GM11168 (cell line): ENCODE measurements around the gene KRTAP12-1.

ENCODE experiments used
- in situ Hi-C: fragments of 300-500 bp; cut with MboI; formaldehyde crosslinking; loops from one replicate; pipeline ENCODE4 v1.12.0; 2022; ENCODE audit warnings: low sequenced_read_pairs; ENCODE audit not compliant: unreplicated experiment

KRTAP12-1 gene

DNA sequence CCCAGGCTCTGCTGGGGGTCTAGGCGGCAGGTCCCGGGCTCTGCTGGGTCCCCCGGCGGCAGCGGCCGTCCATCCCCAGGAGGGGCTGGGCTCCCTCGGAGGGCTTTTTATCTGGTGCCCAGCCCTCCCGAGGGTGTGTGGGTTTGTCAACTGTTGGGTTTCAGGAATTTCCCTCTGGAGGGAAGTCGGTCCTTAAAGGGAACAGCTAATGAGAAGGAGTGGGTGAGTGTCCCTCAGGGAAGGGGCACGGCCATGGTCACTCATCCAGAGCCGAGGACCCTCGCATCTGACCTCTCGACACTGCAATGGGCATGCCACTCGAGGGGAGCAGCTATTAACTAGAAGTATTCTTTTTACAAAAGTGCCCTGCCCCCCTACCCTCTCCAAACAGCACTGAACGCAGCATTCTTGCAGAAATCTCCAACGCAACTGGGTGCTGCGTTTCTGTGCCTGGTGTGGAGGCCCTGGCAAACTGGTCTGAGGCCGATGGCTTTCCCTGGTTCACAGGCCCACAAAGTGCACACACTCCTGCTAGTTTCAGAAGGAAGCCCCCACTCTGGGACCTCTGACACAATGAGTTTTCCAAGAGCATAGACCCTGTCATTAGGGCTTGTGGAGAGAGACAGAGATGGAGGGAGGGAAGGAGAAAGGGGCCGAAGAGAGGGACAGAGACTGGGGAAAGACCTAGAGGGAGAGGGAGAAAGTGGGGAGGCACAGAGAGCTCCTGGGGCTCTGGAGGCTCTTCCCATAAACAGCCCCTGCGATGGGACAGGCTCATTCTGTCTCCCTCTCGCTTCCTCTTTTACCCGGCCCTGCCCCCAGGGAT, 30.5 kb upstream of the KRTAP12-1 start:
- in situ Hi-C loops: no loop called here

DNA sequence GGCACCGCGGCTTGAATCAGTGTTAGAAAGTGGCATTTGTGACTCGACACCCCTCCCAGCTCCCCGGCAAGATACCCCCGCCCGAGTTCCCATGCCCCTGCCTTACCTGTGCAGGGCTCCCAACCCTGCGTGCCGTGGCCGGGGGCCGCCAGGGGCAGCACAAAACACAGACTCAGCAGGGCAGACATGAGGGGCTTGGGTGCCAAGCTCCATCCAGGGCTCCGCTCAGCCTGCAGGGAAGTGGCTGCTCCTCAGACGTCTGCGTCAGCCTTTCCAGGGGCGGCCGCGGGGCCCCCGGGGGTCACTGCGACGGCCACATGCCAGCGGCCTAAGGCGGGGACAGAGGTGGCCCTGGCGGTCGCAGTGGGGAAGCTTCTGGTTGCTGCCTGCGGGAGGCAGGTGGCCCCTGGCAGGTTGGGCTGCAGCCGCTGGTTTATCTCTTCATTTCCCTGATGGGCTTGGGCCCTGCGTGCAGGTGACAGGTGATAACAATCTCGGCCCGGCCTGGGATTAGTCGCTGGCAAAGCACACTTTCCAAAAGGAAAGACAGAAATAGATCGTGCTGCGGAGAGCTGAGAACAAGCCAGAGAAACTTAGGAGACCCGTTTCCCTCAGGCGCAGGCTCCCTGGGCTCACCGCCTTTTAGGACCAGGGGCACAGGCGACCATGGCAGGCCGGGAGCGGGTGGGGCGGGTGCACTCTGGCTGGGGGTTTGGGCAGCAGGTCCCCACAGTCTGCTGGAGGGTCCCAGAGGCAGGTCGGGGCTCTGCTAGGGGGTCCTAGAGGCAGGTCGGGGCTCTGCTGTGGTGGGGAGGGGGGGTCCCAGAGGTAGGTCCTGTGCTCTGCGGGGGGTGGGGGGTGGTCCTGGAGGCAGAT, 29.6 kb upstream of the KRTAP12-1 start, which contains the start of gene TSPEAR:
TSPEAR (minus strand) TSS at position 246 of the 876 bp plus-strand sequence; CDS start at position 188, 58 bp downstream.
- in situ Hi-C loops: no loop called here

GRCh38 chr21:44710756-44711326, 28.9 kb upstream of the KRTAP12-1 start:
- in situ Hi-C loops: no loop called here

DNA sequence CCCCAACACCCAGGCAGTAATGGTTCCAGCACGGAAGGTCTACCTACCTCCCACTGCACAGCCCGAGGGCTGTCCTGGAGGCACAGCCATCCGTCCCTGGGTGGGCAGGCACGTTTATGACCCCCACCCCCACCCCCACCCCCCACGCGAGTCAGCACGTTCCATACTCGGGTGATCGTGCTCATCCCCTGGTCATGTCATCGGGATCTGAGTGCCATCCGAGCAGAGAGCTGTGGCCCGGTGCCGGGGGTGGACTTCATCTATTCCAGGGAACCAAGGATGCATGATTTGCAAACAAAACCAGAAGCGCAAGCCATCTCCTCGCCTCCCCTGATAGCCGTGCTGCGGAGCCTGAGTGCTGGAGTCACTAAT, 28.3 kb upstream of the KRTAP12-1 start:
- in situ Hi-C loops: no loop called here

DNA sequence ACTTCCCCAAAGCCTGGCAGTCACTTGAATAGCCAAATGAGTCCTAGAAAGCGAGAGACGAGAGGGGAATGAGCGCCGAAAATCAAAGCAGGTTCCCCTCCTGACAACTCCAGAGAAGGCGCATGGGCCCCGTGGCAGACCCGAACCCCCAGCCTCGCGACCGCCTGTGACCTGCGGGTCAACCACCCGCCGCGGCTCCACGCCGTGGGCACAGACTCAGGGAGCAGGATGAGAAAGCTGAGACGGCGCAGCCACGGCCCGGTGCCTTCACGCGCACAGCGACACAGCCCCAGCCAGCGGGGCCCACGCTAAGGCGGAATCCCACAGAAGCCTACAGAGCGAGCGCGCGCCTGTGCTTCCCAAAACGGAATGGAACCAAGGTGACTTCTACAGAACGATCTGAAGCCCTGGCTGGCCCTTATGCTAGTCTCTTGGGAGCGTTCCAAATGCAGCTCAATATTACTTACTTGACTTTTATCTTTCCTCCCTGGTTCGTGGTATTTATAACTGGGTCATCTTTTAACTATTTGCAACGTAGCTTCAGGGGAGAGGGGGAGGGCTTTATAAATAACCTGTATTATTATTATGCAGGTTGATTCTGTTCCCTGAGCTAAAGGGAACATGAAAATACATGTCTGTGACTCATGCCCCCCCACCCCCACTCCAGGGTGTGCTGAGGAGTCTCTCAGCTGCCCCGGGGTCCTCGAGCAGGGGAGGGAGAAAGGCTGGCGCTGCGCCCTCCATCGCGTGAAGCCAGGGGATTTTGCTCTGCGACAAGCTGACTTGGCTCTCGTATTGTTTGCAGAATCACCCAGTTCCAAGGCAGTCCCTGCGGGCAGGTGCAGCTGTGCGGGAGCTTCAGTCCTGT, 27.7 kb upstream of the KRTAP12-1 start:
- in situ Hi-C loops: no loop called here

DNA sequence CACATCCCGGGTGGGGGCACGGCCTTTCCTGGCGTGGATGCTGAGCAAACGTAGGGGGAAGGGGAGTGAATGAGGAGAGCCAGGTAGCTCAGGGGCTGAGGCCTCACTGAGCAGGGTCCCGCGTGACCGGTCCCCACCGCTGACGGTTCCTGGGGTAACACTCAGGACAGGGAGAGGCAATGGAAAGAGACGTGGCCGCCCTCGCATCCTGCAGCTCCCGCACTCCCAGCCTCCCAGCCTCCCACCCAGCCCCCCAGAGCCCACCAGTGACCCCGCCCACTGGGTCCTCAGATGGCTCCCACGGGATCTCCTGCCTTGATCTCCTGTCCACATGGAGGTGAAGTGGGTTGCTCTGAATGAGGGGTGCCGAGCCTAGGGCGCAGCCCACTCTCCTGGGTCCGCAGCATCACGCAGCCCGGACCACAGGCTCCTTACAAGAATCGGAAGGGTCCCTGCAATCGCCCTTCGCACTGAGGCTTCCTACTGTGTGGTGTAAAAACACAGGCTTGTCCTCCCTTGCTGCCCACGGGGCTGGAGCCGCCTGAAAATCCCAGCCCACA, 27.0 kb upstream of the KRTAP12-1 start:
- in situ Hi-C loops: no loop called here

DNA sequence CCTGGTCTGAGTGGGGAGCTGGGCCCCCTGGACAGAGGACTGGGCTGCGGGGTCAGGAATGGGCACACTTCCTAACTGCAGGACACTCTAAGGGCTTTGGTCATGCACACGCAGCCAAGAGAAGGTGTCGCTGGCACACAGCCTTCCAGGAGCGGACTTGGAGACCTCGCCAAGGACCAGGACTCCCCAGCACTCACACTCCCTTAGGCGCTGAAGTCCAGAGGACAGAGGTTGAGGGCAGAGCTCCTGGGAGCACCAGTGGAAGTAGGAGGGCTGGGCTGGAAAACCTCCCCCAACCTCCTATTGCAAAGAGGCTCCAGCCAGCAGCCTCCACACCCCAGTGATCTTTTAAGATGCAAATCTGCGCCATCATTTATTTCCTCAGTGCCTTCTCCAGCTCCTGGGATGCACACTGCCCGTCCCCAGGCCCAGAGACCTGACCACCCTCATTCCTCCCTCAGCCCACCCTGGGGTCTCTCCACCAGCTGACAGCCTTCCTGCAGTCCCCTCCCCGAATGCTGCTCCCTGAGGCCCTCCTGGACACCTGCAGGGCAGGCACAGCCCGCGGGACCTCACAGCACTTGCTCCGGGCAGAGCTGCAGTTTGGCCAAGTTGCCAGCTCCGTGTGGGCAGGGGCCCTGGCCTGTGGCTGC, 26.4 kb upstream of the KRTAP12-1 start:
- in situ Hi-C loops: no loop called here

DNA sequence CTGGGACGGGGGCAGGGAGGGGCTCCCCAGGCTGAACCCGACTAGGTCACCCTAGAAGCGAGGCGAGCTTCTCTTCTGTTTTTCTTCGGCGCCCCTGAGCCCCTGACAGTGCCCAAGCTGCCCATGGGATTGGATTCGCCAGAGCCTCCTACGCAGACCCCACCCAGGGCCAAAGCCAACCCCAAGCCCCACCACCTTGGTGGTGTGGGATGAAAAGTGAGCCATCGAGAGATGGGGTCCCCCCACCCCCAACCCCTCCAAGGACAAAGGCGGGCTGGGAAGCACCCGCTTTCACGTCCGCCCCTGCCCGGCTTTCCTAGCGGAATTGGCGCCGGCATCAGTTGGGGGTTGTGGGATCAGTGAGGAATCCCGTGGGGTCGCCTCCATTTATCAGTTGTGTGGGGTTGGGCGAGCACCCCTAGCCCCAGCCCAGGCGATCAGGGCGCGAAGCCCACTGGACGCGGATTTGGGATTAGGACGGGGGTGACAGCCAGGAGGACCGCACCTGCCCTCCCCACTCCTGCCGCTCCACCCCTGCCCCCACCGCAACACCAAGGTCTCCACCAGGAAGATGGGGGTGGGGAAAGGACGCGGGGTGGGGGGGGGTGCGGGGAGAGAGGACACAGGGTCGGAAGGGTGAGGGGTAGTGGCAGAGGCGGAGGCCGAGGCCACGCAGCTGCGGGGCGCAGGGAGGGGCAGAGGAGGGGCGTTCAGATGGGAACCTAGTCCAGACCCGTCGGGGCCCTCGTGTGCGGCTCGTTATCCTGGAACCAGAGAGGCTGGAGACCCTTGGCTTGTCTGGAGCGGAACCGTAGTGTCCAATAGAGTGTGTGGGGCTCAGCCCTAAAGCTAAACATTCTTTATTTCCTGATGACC, 25.0 kb upstream of the KRTAP12-1 start:
- in situ Hi-C loops: no loop called here

DNA sequence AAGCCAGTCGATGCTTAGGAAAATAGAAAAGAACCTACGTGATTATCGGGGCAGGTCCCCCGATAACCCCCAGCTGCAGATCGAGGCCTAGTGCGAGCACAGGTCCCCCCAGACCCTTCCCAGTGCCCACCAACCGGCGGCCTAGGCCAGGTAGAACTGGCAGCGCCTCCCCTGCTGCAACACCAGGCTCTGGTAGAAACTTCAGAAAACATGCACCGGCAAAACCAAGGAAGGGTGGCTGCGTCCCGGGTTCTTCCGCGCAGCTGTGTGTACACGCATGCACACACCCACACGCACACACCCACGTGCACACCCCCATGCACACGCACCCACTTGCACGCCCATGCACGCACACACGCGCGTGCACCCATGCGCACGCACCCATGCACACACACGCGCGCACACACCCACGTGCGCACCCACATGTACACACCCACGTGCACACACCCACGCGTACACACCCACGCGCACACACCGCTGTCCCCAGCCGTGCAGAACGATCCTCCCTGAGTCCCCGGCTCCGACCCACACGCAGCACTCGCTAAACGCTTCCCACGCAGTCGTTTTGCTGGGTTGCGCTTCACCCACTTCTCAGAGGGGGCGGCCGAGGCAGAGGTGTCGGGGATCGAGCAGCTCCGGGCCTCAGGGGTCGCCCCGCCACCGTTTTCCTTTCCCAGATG, 24.2 kb upstream of the KRTAP12-1 start:
- in situ Hi-C loops: no loop called here

DNA sequence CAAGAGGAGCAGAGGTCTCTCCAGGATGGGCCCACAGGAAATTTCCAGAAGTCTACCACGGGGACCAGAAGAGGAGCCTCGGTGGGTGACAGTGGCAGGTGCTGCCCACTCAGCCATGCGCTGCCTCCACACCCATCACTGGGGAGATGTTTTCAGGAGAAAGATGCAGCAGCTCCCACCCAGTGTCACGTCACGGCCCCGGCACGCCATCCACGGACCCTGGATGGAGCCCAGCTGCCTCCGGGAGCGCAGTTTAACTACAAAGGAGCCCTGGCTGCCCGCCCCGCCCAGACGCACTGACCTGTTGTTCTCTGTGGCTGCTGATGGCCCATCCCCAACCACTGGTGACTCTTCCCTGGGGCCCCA, 22.7 kb upstream of the KRTAP12-1 start:
- in situ Hi-C loops: no loop called here

DNA sequence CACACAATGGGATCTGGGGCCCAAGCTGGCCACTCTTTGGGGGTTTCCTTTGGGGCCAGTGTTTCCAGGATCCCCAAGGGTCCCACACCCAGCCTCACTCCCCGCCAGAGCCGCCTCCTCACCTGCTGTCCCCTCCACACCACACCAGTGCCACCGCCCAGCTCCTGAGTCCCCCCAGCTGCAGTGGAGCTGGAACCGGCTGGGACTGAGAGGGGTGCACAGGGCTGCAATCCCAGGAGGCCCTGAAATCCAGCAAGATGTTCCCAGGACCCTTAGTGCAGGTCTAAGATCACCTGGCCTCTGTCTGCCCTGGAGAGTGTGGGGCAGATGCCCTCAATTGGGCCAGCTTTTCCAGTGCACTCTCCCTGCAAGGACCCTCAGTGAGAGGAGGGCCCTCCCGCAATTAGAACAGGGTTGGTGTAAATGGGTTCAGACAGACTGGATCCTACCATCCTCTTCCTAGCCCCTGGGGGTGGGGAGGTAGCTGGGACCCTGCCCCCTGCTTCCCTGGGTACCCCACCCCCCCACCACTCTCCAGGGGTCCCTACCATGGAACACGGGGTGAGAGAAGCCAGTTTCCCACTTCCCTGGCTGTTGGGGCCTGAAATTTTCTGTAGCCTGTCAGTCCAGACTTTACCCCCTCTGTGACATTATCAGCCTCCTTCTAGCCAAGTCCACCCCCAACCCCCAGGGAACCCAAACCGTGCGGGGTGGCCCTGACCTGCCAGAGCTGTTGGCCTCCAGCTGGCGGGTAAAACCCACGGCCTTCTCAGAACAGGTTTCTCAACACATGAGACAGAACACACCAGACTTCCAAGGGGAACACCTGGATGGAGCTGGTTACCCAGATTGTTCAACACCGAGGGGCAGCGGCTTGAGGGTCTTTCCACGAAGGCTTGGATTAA, 22.0 kb upstream of the KRTAP12-1 start:
- in situ Hi-C loops: no loop called here

DNA sequence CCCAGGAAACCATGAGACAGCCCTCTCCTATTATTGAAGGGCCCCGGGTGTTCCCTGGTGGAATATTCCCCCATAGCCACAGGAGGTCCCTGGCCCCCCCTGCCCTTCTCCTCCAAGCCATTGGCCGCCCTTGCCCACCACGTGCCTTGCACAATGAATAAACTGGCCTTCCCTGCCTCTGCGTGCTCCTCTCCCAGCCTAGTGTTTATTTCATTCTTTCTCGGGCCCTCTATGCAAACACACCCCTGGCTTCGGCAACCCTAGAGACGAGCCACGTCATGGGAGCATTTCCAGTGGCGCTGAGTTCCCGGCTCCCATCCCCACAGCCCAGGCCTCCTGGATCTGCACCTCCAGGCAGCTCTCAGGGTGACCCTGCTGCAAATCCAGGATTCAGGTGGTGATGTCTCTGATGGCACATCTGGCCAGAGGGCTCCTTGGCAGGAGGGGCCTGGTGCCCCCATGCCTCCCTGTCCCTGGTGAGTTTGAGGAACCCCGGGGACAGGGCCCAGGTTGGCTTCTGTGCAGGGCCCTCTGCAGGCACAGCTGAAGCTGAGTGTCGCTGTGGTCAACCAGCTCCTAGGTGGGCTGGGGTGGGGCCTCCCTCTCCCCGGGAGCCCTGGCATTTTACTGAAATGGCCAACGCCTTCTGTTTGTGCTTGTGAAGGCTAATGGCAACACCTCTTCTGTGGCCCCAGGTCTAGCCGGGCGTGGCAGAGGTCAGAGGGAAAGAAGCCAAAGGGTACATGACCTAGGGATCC, 21.2 kb upstream of the KRTAP12-1 start:
- in situ Hi-C loops: no loop called here

DNA sequence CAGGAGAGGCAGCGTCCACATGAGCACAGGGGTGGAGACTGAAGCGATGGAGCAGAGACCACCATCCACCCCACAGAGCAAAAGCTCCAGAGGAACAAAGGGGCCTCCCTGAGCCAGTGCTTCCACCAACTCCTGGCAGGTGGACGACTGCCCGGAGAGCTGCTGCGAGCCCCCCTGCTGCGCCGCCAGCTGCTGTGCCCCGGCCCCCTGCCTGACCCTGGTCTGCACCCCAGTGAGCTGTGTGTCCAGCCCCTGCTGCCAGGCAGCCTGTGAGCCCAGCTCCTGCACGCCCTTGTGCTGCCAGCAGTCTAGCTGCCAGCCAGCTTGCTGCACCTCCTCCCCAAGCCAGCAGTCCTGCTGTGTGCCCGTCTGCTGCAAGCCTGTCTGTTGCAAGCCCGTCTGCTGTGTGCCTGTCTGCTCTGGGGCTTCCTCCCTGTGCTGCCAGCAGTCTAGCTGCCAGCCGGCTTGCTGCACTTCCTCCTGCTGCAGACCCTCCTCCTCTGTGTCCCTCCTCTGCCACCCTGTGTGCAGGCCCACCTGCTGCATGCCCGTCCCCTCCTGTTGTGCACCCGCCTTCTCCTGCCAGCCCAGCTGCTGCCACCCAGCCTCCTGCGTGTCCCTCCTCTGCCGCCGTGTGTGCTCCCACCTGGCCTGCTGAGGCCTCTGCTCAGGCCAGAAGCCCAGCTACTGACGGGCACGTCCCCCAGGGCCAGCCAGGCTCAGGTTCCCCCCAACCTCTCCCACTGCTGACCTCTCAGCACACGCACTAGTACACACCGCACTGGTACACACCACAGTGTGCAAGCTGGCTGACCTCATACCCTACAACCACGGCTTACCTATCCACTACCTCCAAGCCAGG, 20.4 kb upstream of the KRTAP12-1 start:
- in situ Hi-C loops: no loop called here

GRCh38 chr21:44701541-44701940, 19.6 kb upstream of the KRTAP12-1 start:
- in situ Hi-C loops: no loop called here

DNA sequence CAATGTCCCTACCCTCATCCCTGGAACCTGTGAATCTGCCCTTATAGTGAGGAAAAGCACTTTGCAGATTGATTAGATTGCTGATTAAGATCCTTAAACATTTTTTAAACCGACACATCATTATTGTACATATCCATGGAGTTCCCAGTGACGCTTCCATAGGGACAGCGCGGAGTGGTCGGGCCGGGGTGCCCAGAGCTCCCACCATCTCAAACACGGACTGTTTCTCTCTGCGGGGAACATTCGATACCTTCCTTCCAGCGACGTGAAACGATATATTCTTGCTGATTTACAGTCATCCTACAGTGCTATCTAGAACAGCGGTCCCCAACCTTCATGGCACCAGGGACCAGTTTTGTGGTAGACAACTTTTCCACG, 19.0 kb upstream of the KRTAP12-1 start:
- in situ Hi-C loops: no loop called here
